Measurements from ENCODE around the gene CDK15. TPM values are rescaled to one million over a fixed set of nuclear protein-coding genes. Genes with fewer than 3 reads are reported as not detected.

The CDK15 gene
- total RNA-seq, 1 donor: 3.5 TPM

Small RNA genes lying within 50 kb of the gene (small RNA-seq; reads per million reads assigned to genes)
- gene RF00019: not detected
- not detected for gene RNU6-440P
- gene UBE2V1P11: not detected

Other genes starting within 250 kb of the CDK15 start
- gene TMEM237, start 163.0 kb upstream of the CDK15 start, total RNA-seq: 47.0 and 76.9 TPM in 2 replicates
- gene MPP4, start 107.9 kb upstream of the CDK15 start, total RNA-seq: 5.2 and 5.5 TPM in 2 replicates
- gene ALS2, start 25.6 kb upstream of the CDK15 start, total RNA-seq: 27.4 and 44.0 TPM in 2 replicates
- 14.7 and 43.8 TPM in 2 replicates for gene FZD7, start 227.3 kb downstream of the CDK15 start, total RNA-seq

Measured in fibroblast of villous mesenchyme (primary cell).